H1 (cell line): Measurements from ENCODE around the gene C11orf65. TPM values are rescaled to one million over a fixed set of nuclear protein-coding genes. Genes with fewer than 3 reads are reported as not detected.

ENCODE experiments used
- CTCF ChIA-PET: fragments of 300-600 bp; sonication (Branson Sonifier 250); formaldehyde crosslinking; loops from one replicate; lab custom pipeline; 2021; ENCODE audit not compliant: partially characterized antibody; lab: Charles Lee
- POLR2A ChIA-PET: fragments of 300-600 bp; sonication (Branson Sonifier 250); formaldehyde crosslinking; loops from one replicate; lab custom pipeline; 2021; ENCODE audit warnings: inconsistent platforms; ENCODE audit not compliant: partially characterized antibody; lab: Charles Lee
- DNase-seq, 2 experiments: peaks; one replicate each; pipeline versions ENCODE4 v3.0.0 to v3.0.0-alpha.2; 2010 to 2022; ENCODE audit warnings: low spot score in 2 of 2, low read depth in 1 of 2, mixed read lengths in 1 of 2
- FAIRE-seq: peaks from 2 replicates; lab custom pipeline; 2011; peaks lifted over from hg19 to GRCh38; lab: Jason Lieb, UNC
- H2AFZ ChIP-seq: 2 replicates; pipeline ENCODE4 v1.8.1; 2012; ENCODE audit warnings: low read length, inconsistent platforms
- H2AK5ac ChIP-seq: 2 replicates; pipeline ENCODE4 v1.6.1; 2013; ENCODE audit warnings: low read depth, low read length
- H2BK120ac ChIP-seq: replicated peaks from 2 replicates; pipeline ENCODE3; 2013; ENCODE audit warnings: low read depth, low read length, inconsistent platforms
- H2BK12ac ChIP-seq: 2 replicates; pipeline ENCODE4 v1.6.1; 2013; ENCODE audit warnings: low read depth, low read length
- H2BK15ac ChIP-seq: 2 replicates; pipeline ENCODE4 v1.6.1; 2013; ENCODE audit warnings: low read length
- H2BK20ac ChIP-seq: 2 replicates; pipeline ENCODE4 v1.6.1; 2013; ENCODE audit warnings: low read length
- H2BK5ac ChIP-seq: 2 replicates; pipeline ENCODE4 v1.6.1; 2013; ENCODE audit warnings: low read depth, low read length
- H3K14ac ChIP-seq: 2 replicates; pipeline ENCODE4 v1.6.1; 2013; ENCODE audit warnings: inconsistent platforms; ENCODE audit not compliant: insufficient read length
- H3K18ac ChIP-seq: 2 replicates; pipeline ENCODE4 v1.6.1; 2013; ENCODE audit warnings: low read length; ENCODE audit errors: extremely low read depth
- H3K23ac ChIP-seq: 2 replicates; pipeline ENCODE4 v1.6.1; 2013; ENCODE audit warnings: inconsistent platforms; ENCODE audit not compliant: insufficient read length
- H3K23me2 ChIP-seq: 2 replicates; pipeline ENCODE4 v1.6.1; 2013; ENCODE audit warnings: low read depth, low read length
- H3K27ac ChIP-seq: 2 replicates; pipeline ENCODE4 v1.6.1; 2011; ENCODE audit warnings: low read depth, low read length, inconsistent platforms
- H3K27me3 ChIP-seq, 4 experiments: replicated peaks in 1 of 4; 1 replicate in 1 of 4; 2 replicates in 3 of 4; pipeline versions ENCODE4 v1.6.1 to v1.8.1; 2011 to 2013; ENCODE audit warnings: low read length in 3 of 4, mild to moderate bottlenecking in 3 of 4, inconsistent platforms in 2 of 4, mixed read lengths in 2 of 4, moderate library complexity in 1 of 4; ENCODE audit not compliant: control insufficient read depth in 3 of 4, insufficient read depth in 3 of 4; ENCODE audit errors: extremely low read depth in 1 of 4
- H3K36me3 ChIP-seq, 4 experiments: 2 replicates each; pipeline versions ENCODE4 v1.6.1 to v1.8.1; 2011 to 2013; ENCODE audit warnings: mild to moderate bottlenecking in 4 of 4, low read length in 3 of 4, moderate library complexity in 2 of 4, control low read depth in 1 of 4, inconsistent platforms in 1 of 4; ENCODE audit not compliant: insufficient read depth in 4 of 4, control insufficient read depth in 2 of 4
- H3K4ac ChIP-seq: replicated peaks from 2 replicates; pipeline ENCODE3; 2013; ENCODE audit warnings: low read length, low read depth, mixed read lengths, inconsistent platforms; ENCODE audit not compliant: insufficient read length
- H3K4me1 ChIP-seq, 4 experiments: replicated peaks in 1 of 4; 1 replicate in 1 of 4; 2 replicates in 3 of 4; pipeline versions ENCODE4 v1.6.1 to v1.8.1; 2011 to 2013; ENCODE audit warnings: low read length in 3 of 4, inconsistent platforms in 2 of 4, mixed read lengths in 1 of 4; ENCODE audit not compliant: insufficient read depth in 4 of 4, control insufficient read depth in 3 of 4
- H3K4me2 ChIP-seq, 2 experiments: 2 replicates each; pipeline versions ENCODE4 v1.6.1 to v1.8.1; 2011 to 2013; ENCODE audit warnings: low read depth in 2 of 2, low read length in 2 of 2, control low read depth in 1 of 2, inconsistent platforms in 1 of 2, mild to moderate bottlenecking in 1 of 2; ENCODE audit not compliant: insufficient read depth in 1 of 2
- H3K4me3 ChIP-seq, 4 experiments: fragments of 200-600, 300-600 bp in 1 of 4; sonication (generic), shearing (Covaris generic), sonication (Bioruptor Twin) in 1 of 4; 2 replicates each; pipeline versions ENCODE4 v1.5.1 to v1.8.1; 2011 to 2016; ENCODE audit warnings: low read length in 4 of 4, low read depth in 3 of 4, control low read depth in 2 of 4, inconsistent platforms in 2 of 4, mild to moderate bottlenecking in 2 of 4, mixed read lengths in 1 of 4, moderate library complexity in 1 of 4; ENCODE audit not compliant: insufficient read depth in 2 of 4; ENCODE audit errors: extremely low read depth in 1 of 4
- H3K56ac ChIP-seq: replicated peaks from 2 replicates; pipeline ENCODE3; 2013; ENCODE audit warnings: low read depth, mild to moderate bottlenecking, mixed read lengths, low read length, inconsistent platforms; ENCODE audit not compliant: insufficient read length
- H3K79me1 ChIP-seq: 2 replicates; pipeline ENCODE4 v1.6.1; 2013; ENCODE audit warnings: low read depth, low read length, control low read depth
- H3K79me2 ChIP-seq, 2 experiments: 2 replicates each; pipeline versions ENCODE4 v1.6.1 to v1.8.1; 2012 to 2013; ENCODE audit warnings: low read length in 2 of 2, mild to moderate bottlenecking in 2 of 2, inconsistent platforms in 1 of 2; ENCODE audit not compliant: insufficient read depth in 2 of 2, control insufficient read depth in 1 of 2
- H3K9ac ChIP-seq, 4 experiments: replicated peaks in 1 of 4; 1 replicate in 1 of 4; 2 replicates in 3 of 4; pipeline versions ENCODE4 v1.6.1 to v1.8.1; 2011 to 2013; ENCODE audit warnings: low read depth in 3 of 4, low read length in 3 of 4, control low read depth in 2 of 4, mild to moderate bottlenecking in 2 of 4, moderate library complexity in 2 of 4, inconsistent platforms in 1 of 4; ENCODE audit errors: extremely low read depth in 1 of 4
- H3K9me3 ChIP-seq, 2 experiments: 2 replicates each; pipeline versions ENCODE4 v1.6.1 to v1.8.1; 2012 to 2013; ENCODE audit warnings: mild to moderate bottlenecking in 2 of 2, moderate library complexity in 2 of 2, control low read depth in 1 of 2, inconsistent platforms in 1 of 2, low read depth in 1 of 2, low read length in 1 of 2, mixed read lengths in 1 of 2; ENCODE audit not compliant: insufficient read depth in 2 of 2
- H4K20me1 ChIP-seq, 2 experiments: replicated peaks in 1 of 2; 2 replicates each; pipeline versions ENCODE3 to v1.8.1; 2011 to 2013; ENCODE audit warnings: inconsistent platforms in 2 of 2, low read length in 2 of 2, mild to moderate bottlenecking in 1 of 2; ENCODE audit not compliant: insufficient read depth in 2 of 2, control insufficient read depth in 1 of 2
- H4K5ac ChIP-seq: 2 replicates; pipeline ENCODE4 v1.6.1; 2013; ENCODE audit warnings: low read length, low read depth, mixed read lengths, inconsistent platforms; ENCODE audit not compliant: insufficient read length
- H4K8ac ChIP-seq: 2 replicates; pipeline ENCODE4 v1.8.0; 2013; ENCODE audit warnings: mild to moderate bottlenecking, moderate library complexity, low read length, inconsistent platforms; ENCODE audit not compliant: insufficient read depth; ENCODE audit errors: extremely low read depth
- H4K91ac ChIP-seq: replicated peaks from 2 replicates; pipeline ENCODE3; 2013; ENCODE audit warnings: low read length, mixed read lengths, inconsistent platforms; ENCODE audit not compliant: insufficient read length
- GABPA ChIP-seq: IDR thresholded peaks from 2 replicates; pipeline ENCODE4 v1.6.1; 2011; ENCODE audit warnings: mild to moderate bottlenecking, low read length, moderate library complexity, borderline replicate concordance; ENCODE audit not compliant: insufficient read depth
- GTF2F1 ChIP-seq: IDR thresholded peaks from 2 replicates; pipeline ENCODE4 v1.6.1; 2012; ENCODE audit warnings: low read depth, low read length, improper control_type of control experiment, borderline replicate concordance
- NRF1 ChIP-seq: IDR thresholded peaks from 2 replicates; pipeline ENCODE4 v1.6.1; 2011; ENCODE audit warnings: mild to moderate bottlenecking, low read depth, low read length, improper control_type of control experiment
- RAD21 ChIP-seq, 2 experiments: IDR thresholded peaks in 1 of 2; conservative IDR thresholded peaks in 1 of 2; 2 replicates each; pipeline ENCODE4 v1.6.1; 2011; ENCODE audit warnings: low read depth in 2 of 2, low read length in 2 of 2, improper control_type of control experiment in 1 of 2, inconsistent platforms in 1 of 2, mild to moderate bottlenecking in 1 of 2, moderate library complexity in 1 of 2
- SP4 ChIP-seq: IDR thresholded peaks from 2 replicates; pipeline ENCODE4 v1.6.1; 2012; ENCODE audit warnings: low read length, inconsistent platforms
- WGBS, 2 experiments: shearing (Covaris generic) in 1 of 2; methylation state at CpG; one replicate each; pipeline versions ENCODE4 v1.1.6 to v1.1.7; 2013 to 2015; ENCODE audit warnings: low lambda C conversion rate in 2 of 2, mixed read lengths in 2 of 2, inconsistent platforms in 1 of 2, low coverage in 1 of 2, missing lambda C conversion rate in 1 of 2; ENCODE audit not compliant: insufficient replicate concordance in 2 of 2, insufficient coverage in 1 of 2, insufficient read length in 1 of 2; ENCODE audit errors: extremely low coverage in 1 of 2, missing lambda C conversion rate in 1 of 2; 5-methylcytosine and 5-hydroxymethylcytosine counted together
- polyA plus RNA-seq, 7 experiments: library from polyadenylated mRNA; depleted of rRNA in 3 of 7; stranded (reverse) in 5 of 7; unstranded in 2 of 7; fragments of >200 nt in 5 of 7; fragments of 200-250 nt in 2 of 7; gene quantifications; 1 replicate in 5 of 7; 2 replicates in 1 of 7; 4 replicates in 1 of 7; pipeline versions ENCODE4 v1.2.1 to v1.2.3, GENCODE V29; 2011 to 2013; ENCODE audit warnings: missing spikeins in 2 of 7, mixed read lengths in 2 of 7
- total RNA-seq: library from RNA; stranded (reverse); fragmentation: NEBNext Ultra II Directional; extraction: Animal tissue kit (Norgen Biotek cat#: 25700); gene quantifications from 2 replicates; pipeline ENCODE4 v1.2.1, GENCODE V29; 2021

The C11orf65 gene
- total and polyA plus RNA-seq, 2 of the 8 experiments (the other 6 are each of a cell fraction or from before 2014, with no cell fraction given), result 0.14 to 0.22 TPM

DNA sequence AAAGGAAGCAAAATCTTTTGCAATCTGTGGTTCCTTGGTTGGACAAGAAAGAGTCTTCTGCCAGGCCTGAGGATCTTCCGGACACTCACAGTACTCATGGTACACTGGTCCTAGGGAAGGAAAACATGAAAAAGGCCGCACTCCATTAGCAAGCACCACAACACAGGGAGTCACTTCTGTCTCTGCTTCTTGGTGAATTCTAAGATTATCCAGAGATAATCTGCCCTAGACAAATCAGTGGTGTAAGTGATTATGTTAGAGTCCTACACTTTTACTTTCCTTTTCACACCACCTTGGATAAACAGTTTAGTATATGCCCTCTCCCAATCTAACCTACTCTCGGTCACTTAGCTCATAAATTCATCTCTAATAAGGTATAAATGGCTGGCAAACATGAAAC lies 19.0 kb upstream of the C11orf65 start:
- 98% methylated on average over 3 of the region's 3 CpGs; no CpG with 5 or more reads in 1 of the 2 experiments for WGBS, 2 experiments
- no peaks in the 10 kb centered on the region for H3K4me1 ChIP-seq
- H2BK12ac ChIP-seq, result no peak overlapping the region
- H3K56ac ChIP-seq, result no peak overlapping the region
- no peak overlapping the region for H3K18ac ChIP-seq
- H3K4me2 ChIP-seq, result no peak overlapping the region
- no peaks in the 10 kb centered on the region for H3K79me2 ChIP-seq
- FAIRE-seq (no peak), DNase-seq (no peak)
- H4K5ac ChIP-seq, result no peak overlapping the region
- CTCF ChIA-PET, result interaction anchor here (0.5 to 1.5 kb wide), 2 partner anchors 161 to 478 kb away, joined by 3 to 6 read pairs; no protein-coding TSS in a partner anchor
- no peak overlapping the region for H2BK5ac ChIP-seq
- H3K4me3 ChIP-seq, result no peak overlapping the region
- no peak overlapping the region; a peak in 1 of 7 replicates for H3K9ac ChIP-seq
- no peak overlapping the region for H2BK120ac ChIP-seq
- no peak overlapping the region for H3K4ac ChIP-seq
- no peaks in the 10 kb centered on the region for H3K9me3 ChIP-seq
- POLR2A ChIA-PET, result no interaction called here
- H3K36me3 ChIP-seq, result peaks cover 0 to 9% (median 3%) of the 10 kb centered on the region in 4 experiments; a peak in 3 of 8 replicates
- H2BK15ac ChIP-seq, result no peak overlapping the region
- H3K27ac ChIP-seq, result no peak overlapping the region
- no peak overlapping the region for H2AFZ ChIP-seq
- H2AK5ac ChIP-seq, result no peak overlapping the region
- H2BK20ac ChIP-seq, result no peak overlapping the region
- no peak overlapping the region for H3K23ac ChIP-seq
- no peak overlapping the region for H4K8ac ChIP-seq
- H3K27me3 ChIP-seq, result no peaks in the 10 kb centered on the region
- no peak overlapping the region for H3K14ac ChIP-seq
- no peaks in the 10 kb centered on the region for H3K79me1 ChIP-seq
- H4K91ac ChIP-seq, result no peak overlapping the region
- H4K20me1 ChIP-seq, result no peaks in the 10 kb centered on the region
- H3K23me2 ChIP-seq, result no peaks in the 10 kb centered on the region
- TF ChIP-seq RAD21 (IDR thresholded peaks at IDR 0.05 in 1 of 2, conservative IDR thresholded peaks at IDR 0.05 in 1 of 2; ENCODE audit: low read depth in 2 of 2, low read length in 2 of 2), result no peak
- no peak for TF ChIP-seq GABPA
- TF ChIP-seq NRF1, result no peak
- no peak for TF ChIP-seq SP4
- no peak for TF ChIP-seq GTF2F1
